ENCODE results near the gene FATE1.

The FATE1 gene

DNA sequence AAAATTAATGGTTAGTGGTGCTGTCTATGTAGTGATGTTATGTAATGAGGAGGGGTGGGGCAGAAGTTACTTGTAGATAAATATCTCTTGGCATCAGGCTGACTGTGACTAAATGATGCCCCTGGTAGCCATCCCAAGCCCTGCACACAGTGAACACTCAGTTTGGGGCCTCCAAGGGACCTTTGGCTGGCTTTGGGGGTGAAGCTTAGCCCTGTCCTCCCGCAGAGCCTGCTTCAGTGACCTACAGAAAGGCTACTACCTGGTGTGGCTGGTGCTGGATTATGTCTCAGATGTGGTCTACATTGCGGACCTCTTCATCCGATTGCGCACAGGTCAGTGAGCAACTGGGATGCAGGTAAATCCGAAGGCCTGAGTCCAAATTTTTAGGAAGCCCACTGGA is 26.5 kb downstream of the FATE1 start:
- no peak for DNase-seq (ENCODE audit: low read depth in 3 of 3)

DNA sequence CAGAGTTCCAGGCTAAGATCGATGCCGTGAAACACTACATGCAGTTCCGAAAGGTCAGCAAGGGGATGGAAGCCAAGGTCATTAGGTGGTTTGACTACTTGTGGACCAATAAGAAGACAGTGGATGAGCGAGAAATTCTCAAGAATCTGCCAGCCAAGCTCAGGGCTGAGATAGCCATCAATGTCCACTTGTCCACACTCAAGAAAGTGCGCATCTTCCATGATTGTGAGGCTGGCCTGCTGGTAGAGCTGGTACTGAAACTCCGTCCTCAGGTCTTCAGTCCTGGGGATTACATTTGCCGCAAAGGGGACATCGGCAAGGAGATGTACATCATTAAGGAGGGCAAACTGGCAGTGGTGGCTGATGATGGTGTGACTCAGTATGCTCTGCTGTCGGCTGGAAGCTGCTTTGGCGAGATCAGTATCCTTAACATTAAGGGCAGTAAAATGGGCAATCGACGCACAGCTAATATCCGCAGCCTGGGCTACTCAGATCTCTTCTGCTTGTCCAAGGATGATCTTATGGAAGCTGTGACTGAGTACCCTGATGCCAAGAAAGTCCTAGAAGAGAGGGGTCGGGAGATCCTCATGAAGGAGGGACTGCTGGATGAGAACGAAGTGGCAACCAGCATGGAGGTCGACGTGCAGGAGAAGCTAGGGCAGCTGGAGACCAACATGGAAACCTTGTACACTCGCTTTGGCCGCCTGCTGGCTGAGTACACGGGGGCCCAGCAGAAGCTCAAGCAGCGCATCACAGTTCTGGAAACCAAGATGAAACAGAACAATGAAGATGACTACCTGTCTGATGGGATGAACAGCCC is 28.0 kb downstream of the FATE1 start:
- no peak for DNase-seq (ENCODE audit: low read depth in 3 of 3)

DNA sequence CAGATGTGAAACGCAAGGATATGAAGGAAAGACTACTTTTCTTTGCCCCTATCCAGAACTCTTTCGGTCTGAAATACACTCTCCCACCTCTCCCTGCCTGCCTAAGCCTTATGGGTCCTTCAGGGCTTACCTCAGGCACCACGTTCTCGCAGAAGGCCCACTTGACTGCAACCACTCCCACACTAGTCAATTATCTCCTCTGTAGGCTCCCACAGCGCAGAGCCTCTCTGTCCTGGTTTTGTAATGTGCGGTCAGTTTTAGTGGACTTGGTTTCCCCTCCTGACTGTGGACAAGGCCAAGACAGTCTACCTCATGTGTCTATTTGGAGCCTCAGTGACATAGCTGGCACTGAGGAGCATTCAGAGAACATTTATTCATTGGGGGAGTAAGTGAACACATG is 29.8 kb downstream of the FATE1 start:
- DNase-seq (ENCODE audit: low read depth in 3 of 3), result no peak

DNA sequence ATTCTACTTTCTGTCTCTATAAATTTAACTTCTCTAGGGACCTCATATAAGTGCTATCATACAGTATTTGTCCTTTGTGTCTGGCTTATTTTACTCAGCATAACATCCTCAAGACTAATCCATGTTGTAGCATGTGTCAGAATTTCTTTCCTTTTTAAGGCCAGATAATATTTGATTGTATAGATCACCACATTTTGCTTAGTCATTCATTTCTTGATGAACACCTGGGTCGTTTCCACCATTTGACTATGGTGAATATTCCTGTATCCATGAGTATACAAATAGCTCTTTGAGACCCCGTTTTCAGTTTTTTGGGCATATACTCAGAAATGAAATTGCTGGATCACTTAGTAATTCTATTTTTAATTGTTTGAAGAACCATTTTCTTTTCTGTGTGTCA is 30.7 kb downstream of the FATE1 start:
- DNase-seq (ENCODE audit: low read depth in 3 of 3), result no peak

DNA sequence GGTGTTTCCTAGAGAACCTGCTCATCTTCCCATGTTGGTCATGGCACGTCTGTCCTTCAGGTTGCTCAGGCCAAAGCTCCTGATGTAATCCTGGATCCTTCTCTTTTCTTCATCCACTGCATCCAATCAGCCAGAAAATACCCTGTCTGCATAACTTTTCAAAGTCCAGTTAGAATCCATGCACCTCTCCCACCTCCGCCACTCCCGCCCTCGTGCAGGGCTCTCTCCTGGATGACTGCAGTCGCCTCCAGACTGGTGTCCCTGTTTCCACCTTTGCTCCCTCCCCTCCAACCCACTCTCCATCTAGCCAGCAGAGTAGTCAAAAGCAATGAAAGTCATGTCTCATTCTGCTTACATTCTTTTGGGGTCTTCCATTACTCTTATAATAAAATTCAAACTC is 34.7 kb downstream of the FATE1 start:
- DNase-seq (ENCODE audit: low read depth in 3 of 3), result no peak

DNA sequence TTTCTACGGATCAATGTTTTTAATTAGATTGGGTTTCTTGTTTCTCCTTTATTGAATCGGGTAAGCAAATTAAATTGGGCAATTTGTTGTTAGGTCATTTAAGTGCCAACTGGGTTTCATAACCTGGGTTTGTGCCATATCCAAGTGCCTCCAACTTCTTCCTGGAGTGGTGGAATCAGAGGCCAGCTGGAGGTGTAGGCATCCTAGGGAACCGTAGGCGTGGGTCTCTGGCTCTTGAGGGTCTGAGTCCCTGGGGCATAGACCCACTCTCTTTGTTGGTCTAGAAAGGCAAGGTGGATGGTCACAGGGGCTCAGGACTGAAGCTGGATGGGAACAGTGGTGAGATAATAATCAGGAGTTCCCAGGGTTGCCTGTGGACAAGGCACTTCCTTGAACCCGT is 37.0 kb downstream of the FATE1 start:
- DNase-seq (ENCODE audit: low read depth in 3 of 3), result no peak

DNA sequence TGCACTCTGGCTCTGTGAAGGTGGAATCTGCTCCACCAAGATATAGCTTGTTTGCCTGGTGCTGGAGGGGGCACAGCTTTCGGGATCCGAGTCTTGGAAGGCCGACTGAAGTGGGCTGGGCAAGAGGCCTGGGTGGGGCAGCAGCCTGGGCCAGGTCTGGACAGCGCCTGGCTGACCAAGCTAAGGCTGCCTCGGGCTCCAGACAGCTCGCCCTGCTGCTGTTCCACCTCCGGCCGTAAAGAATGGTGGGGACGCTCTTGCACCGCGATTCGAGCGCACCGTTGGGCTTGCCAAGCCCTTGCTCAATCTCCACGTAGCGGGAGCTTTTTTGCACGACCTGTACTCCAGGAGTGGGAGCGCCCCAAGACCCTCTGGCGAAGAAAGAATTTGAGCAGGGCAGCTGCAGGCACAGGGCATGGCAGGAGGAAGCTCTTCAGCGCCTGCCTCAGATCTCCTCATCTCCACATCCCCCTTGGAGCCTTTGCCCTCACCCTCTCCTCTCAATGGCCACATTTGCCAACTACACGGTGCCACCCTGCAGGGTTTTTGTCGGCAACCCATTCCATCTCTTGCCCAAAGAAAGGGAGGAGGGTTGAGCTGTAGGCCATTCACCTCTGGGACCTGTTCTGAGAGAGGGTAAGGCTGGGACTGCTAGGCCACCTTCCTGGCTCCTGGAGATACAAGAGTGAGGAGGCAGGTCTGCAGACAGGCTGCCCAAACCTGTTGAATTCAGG is 37.6 kb downstream of the FATE1 start:
- no peak for DNase-seq (ENCODE audit: low read depth in 3 of 3)

DNA sequence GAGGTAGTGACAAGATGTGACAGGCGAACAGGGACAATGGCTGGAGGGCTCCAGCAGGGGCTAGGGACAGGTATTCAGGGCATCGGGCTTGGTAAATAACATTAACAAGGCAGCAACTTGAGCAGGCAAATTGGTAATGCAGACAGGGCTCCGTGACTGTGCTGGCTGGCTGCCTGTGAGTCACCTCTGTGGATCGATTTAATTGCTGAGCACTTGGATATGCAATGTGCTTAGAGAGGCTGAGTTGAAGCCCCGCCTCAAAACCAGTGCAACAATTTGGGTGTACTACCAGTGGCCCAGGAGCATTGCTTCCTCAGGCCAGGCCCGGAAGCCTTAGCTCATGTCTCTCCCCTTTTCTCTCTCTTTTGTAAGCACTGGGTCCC is 38.2 kb downstream of the FATE1 start:
- DNase-seq (ENCODE audit: low read depth in 3 of 3), result no peak

DNA sequence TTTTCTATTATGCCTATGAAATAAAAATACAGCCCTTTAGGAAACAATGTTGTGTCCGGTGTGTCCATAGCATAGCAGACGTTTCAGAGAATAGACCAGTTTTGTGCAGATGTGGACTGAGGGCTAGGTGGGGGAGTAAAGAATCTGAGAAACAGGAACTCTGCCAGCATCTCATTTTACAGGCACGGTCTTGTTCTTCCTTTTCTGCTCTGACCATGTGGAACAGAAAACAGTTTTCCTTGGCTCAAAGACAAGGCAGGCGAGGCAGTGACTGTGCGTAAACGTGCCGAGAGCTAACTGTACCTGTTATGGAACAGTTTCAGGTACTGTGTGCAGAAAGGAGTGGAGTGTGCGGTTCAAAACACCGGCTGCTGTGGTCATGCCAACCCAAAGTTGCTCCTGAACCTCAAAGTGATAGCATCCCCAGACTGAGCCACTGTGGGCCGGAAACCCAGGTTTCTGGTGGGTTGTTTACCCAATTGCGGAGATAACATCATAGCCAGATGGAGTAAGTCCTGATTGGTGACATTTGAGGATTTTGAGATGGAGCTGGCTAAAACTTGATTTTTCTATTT is 38.9 kb downstream of the FATE1 start:
- DNase-seq (ENCODE audit: low read depth in 3 of 3), result no peak

DNA sequence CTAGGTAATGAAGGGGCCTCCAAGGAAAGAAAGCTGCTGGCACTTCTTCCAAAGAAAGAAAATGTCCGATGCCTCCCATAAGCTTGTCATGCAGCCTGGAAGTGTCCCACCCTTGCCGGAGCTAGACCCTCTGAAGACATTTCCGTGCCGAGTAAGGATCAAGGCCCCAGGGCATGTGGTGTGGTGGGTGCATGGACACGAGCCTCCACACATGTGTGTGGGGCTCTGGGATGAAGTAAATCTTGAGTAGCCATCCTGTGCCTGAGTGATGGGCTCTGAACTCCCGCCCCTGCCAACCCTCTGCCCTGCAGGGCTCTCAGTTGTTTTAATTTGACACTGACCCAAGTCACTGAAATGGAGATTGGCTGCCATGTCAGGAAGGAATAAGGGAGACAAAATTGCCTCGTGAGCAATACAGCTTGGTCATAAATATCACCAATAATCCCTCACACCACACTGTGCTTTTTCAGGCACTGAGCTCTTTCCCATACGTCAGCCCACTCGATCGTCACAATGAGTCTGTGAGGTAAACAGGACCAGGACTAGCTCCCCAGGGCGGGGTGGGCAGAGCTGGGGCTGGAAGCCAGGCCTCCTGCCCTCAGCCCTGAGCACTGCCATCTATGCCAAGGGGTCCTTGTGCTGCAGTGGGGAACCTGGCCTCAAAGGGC is 43.3 kb downstream of the FATE1 start:
- DNase-seq (ENCODE audit: low read depth in 3 of 3), result no peak

DNA sequence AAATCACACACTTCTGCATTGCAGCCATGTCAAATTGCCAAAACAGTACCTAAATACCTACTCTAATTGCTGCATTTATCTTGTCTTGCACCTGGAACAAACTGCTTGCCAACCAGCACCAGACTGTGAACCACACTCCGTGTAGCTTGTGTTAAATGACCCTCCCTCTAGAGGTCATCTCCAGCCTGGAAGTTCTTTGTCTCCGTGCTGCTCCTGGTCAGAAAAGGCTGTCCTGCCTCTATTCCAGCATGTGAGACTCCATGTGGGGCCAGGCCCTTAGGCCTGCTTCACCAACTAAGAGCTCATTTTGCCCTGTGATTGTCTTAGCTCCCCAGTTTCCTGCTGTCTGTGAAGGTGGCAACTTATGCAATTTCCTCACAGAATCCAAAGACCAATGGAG is 47.0 kb downstream of the FATE1 start:
- no peak for DNase-seq (ENCODE audit: low read depth in 3 of 3)

DNA sequence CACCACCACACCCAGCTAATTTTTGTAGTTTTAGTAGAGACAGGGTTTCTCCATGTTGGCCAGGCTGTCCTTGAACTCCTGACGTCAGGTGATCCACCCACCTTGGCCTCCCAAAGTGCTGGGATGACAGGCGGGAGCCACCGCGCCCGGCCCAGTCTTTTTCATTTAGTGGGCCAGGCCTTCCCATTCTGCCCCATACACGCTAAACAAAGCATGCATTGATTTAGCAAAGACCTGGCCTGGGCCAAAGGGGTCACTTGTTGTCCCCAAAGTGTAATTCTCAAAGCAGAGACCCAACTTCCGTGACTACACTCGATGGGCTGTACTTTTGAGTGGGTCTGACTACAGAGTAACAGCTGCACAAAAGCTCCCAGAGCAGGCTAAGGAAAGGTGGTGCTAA is 47.9 kb downstream of the FATE1 start:
- DNase-seq (ENCODE audit: low read depth in 3 of 3), result no peak

DNA sequence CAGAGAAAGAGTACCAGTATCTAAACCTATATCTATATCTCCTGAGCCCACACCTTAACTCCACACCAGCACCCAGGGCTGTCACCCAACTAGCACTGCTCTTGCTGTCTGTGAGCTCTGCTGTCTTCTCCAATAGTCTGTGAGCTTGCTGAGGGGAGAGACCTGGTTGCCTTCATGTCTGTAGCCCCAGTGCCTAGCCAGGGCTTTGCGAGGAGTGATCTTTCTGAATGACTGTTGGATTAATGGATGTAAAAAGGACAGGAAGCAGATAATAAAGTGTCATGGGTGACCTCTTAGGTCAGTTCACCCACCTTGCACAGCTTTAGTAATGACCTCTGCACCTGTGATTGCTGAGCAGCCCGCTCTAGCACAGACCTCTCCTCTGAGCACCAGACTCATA is 49.2 kb downstream of the FATE1 start:
- no peak for DNase-seq (ENCODE audit: low read depth in 3 of 3)

DNA sequence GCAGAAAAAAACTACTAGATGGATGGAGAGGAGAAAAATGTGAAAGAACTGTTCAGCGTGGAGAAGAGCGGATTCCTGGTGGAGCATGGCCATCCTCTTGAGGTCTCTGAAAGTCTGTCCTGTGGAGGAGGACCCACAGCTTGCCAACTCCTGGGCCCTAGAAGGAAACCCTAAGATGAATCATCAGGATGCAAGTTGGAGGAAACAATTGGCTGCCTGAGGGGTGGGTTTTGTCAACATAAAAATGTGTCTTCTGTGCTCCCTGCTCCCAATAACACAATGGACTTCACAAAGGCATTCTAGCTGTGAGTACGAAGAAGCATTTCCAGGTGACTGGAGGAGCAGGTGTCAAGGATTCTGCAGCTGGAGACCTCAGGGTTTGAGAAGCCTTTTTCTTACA is 55.9 kb downstream of the FATE1 start:
- no peak for DNase-seq (ENCODE audit: low read depth in 3 of 3)

Measured in stimulated activated CD4-positive, alpha-beta T cell treated with anti-CD3 and anti-CD28 coated beads, TNF-alpha, amount 100 ng/mL, for 4 hours (primary cell).